Choroid plexus epithelial cell (primary cell): ENCODE data around the gene ZNF367.

ENCODE experiments used
- DNase-seq: peaks from one replicate; pipeline ENCODE4 v3.0.0-alpha.2; 2010; ENCODE audit warnings: low read depth
- H3K4me3 ChIP-seq: 2 replicates; pipeline ENCODE4 v1.5.1; 2011; ENCODE audit warnings: low read depth, mild to moderate bottlenecking, control low read depth, low read length, moderate library complexity
- TF ChIP-seq, protein P1 (sequence below): conservative IDR thresholded peaks from 2 replicates; pipeline ENCODE4 v1.5.1; 2011; ENCODE audit warnings: low read depth, mild to moderate bottlenecking, control low read depth, inconsistent platforms, low read length, moderate library complexity

The ZNF367 gene

DNA sequence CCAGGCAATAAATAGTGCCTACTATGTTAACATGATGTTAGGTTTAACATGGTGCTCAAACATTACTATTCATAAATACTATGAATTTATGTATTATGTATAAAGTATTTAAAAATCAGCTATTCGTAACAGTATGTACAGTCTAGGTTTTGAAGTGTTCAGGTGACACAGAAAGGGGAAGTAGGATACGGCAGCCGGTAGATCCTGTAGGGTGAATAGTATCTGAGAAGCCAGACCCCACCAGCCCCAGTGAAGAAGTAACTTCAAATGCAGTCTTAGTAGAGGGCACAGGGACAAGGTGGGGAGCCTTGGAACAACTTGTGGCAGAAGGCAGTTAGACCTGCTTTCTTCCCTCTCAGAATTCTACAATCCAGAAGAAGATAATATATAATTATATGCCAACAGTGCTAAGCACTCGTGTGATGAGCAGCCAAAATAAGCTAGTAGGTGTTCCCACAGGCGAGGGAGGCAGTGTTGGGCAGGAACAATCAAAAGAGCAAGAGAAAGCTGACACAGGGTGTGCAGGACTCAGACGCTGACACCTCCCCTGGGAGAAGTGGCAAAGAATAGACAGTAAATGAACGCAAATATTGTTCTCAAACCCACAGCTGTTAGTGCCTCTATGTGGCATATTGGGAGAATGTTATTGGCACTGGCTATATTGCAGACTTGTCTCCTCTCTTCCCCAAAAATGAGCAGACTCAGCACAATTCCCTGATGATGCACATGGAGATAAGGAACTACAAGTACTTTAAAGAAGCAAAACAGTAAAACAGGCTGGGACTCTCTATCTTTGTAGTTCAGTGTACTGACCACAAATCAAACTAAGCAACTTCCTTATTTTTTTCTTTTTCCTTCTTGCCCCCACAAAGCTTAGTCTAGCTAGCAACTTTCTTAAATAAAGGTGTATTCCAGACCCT, 4.6 kb downstream of the ZNF367 start:
- no peak for DNase-seq
- H3K4me3 ChIP-seq = no peak overlapping the region
- TF ChIP-seq, protein P1, sequence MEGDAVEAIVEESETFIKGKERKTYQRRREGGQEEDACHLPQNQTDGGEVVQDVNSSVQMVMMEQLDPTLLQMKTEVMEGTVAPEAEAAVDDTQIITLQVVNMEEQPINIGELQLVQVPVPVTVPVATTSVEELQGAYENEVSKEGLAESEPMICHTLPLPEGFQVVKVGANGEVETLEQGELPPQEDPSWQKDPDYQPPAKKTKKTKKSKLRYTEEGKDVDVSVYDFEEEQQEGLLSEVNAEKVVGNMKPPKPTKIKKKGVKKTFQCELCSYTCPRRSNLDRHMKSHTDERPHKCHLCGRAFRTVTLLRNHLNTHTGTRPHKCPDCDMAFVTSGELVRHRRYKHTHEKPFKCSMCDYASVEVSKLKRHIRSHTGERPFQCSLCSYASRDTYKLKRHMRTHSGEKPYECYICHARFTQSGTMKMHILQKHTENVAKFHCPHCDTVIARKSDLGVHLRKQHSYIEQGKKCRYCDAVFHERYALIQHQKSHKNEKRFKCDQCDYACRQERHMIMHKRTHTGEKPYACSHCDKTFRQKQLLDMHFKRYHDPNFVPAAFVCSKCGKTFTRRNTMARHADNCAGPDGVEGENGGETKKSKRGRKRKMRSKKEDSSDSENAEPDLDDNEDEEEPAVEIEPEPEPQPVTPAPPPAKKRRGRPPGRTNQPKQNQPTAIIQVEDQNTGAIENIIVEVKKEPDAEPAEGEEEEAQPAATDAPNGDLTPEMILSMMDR = no peak

- TF ChIP-seq, protein P1 = no peak
- H3K4me3 ChIP-seq = no peak overlapping the region
- DNase-seq = no peak
These were observed 5.8 kb downstream of the ZNF367 start for GRCh38 chr9:96412174-96412913.

DNA sequence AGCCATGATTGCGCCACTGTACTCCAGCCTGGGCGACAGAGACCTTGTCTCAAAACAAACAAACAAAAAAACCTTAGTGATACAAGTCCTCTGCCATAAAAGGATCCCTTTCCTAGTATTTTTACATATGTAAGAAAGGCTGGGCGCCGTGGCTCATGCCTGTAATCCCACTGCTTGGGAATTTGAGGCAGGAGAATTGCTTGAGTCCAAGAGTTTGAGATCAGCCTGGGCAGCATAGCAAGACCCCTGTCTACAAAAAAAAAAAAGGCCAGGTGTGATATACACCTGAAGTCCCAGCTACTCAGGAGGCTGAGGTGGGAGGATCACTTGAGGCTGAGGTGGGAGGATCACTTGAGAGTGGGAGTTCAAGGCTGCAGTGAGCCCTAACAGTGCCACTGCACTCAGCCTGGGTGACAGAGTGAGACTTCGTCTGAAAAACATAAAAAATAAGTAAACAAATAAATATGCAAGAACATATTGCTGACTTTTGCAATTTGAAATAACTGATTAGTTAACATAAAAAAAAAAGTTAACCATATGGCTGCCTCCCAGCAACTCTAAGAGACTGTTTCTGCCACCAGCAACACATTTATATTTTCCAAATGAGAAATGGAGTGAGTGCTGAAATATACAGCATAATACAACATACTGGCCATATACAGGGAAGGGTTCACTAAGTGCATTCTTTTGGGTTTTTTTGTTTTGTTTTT, 6.9 kb downstream of the ZNF367 start:
- no peak for DNase-seq
- TF ChIP-seq, protein P1 = no peak

DNA sequence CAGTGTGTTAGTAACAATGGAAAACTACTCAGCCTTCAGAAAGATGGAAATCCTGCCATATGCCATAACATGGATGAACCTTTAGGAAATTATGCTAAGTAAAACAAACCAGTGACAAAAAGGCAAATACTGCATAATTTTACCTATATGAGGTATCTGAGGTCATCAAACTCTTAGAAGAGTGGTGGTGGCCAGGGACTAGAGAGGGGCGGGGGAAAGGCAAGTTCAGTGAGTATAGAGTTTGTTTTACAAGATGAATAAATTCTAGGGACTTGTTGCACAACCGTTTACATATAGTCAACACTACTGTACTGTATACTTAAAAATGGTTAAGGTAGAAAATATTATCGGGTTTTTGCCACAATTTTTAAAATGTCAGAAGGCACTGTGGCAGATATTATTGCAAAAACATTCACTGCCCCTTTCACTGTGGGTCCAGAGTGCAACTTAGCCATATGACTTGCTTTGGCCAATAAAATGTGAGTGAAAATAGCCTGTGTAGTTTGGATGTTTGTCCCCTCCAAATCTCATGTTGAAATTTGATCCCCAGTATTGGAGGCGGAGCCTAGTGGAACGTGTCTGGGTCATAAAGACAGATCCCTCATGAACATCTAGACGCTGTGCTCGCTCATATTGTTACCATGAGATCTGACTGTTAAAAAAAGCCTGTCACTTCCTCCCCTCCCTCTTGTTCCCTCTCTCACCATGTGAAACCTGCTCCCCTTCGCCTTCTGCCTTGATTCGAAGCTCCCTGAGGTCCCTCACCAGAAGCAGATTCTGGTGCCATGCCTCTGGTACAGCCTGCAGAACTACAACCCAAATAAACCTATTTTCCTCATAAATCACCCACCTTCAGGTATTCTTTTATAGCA, 9.5 kb downstream of the ZNF367 start:
- TF ChIP-seq, protein P1 = no peak
- no peak for DNase-seq
- H3K4me3 ChIP-seq = no peak overlapping the region

More for the DNA sequence above, 6.9 kb downstream of the ZNF367 start:
- H3K4me3 ChIP-seq = no peak overlapping the region

- no peak for DNase-seq
- TF ChIP-seq, protein P1 = no peak
- no peak overlapping the region for H3K4me3 ChIP-seq
These were observed 17.8 kb downstream of the ZNF367 start for GRCh38 chr9:96400132-96400910.
